ENCODE results near the gene APOO.

APOO gene

GRCh38 chrX:23932046-23932445 is 24.3 kb upstream of the APOO start:
- no peak for DNase-seq (ENCODE audit: low spot score in 2 of 2)
- Mint-ChIP-seq H3K9me3 (no peaks in the 10 kb centered on the region), H3K4me1 (peaks cover 6% of the 10 kb centered on the region), H3K27ac (ENCODE audit: low read depth) (no peak overlapping the region), H3K27me3 (no peaks in the 10 kb centered on the region), H3K36me3 (ENCODE audit: insufficient read depth) (peaks cover 2% of the 10 kb centered on the region), H3K4me3 (no peak overlapping the region)
- no peak for ATAC-seq (replicated peaks; ENCODE audit: extremely low read depth, poor library complexity, severe bottlenecking)

- no peaks in the 10 kb centered on the region for H3K27me3 Mint-ChIP-seq
- no peak overlapping the region for H3K4me3 Mint-ChIP-seq
- peaks cover 2% of the 10 kb centered on the region for H3K36me3 Mint-ChIP-seq (ENCODE audit: insufficient read depth)
- DNase-seq (ENCODE audit: low spot score in 2 of 2) = no peak
- H3K9me3 Mint-ChIP-seq = no peaks in the 10 kb centered on the region
- peak overlapping the region; percentile 41 for H3K27ac Mint-ChIP-seq (ENCODE audit: low read depth)
- peaks cover 6% of the 10 kb centered on the region for H3K4me1 Mint-ChIP-seq
- peak; percentile 68 for ATAC-seq (replicated peaks; ENCODE audit: extremely low read depth, poor library complexity, severe bottlenecking)
Observed at GRCh38 chrX:23930894-23931604, 23.3 kb upstream of the APOO start.

DNA sequence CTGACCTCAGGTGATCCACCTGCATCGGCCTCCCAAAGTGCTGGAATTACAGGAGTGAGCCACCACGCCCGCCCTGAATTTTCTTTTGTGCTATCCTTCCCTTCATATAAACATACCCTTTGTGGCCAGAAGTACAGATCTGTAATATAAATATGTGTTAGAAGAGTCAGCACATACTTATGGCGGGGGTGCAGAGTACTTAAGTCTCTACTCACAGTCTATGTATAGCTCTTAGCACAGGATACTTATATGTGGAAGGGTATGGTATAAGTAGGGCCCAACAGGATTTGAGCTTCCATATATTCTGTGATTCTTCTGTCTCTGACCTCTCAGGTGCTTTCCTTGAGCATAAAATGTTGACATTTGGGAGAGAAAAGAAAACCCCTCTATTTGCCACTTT is 18.3 kb upstream of the APOO start:
- DNase-seq (ENCODE audit: low spot score in 2 of 2) = no peak
- Mint-ChIP-seq H3K27ac (ENCODE audit: low read depth) (no peak overlapping the region), H3K27me3 (no peaks in the 10 kb centered on the region), H3K4me1 (peaks cover 2% of the 10 kb centered on the region), H3K9me3 (no peaks in the 10 kb centered on the region), H3K36me3 (ENCODE audit: insufficient read depth) (no peaks in the 10 kb centered on the region), H3K4me3 (no peak overlapping the region)
- no peak for ATAC-seq (replicated peaks; ENCODE audit: extremely low read depth, poor library complexity, severe bottlenecking)

DNA sequence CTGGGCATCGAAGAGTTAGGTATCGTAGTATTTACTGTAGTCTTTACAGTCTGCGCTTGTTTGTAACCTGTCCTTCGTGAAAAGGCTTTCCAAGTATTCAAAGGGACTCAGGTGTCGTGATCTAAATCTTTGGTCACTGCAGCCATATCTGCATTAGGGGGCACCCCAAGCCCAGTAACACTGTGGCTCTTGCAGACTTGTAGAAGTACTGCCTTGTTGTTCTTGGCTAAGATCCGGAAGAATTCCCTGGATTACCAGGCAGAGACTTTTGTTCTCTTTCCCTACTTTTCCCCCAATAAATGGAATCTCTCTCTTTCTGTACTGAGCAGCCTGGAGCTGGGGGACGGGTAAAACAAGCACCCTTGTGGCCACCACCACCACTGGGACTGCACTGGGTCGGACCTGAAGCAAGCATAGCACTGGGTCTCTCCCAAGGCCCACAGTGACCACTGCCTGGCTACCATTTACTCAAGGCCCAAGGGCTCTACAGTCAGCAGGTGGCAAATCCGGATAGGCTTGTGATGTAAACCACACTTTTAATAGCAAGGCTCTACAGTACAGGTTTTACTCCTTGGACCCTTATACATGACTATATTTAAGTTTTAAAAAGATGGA is 12.1 kb upstream of the APOO start:
- ATAC-seq (replicated peaks; ENCODE audit: extremely low read depth, poor library complexity, severe bottlenecking) = no peak
- no peaks in the 10 kb centered on the region for H3K27me3 Mint-ChIP-seq
- H3K36me3 Mint-ChIP-seq (ENCODE audit: insufficient read depth) = no peaks in the 10 kb centered on the region
- no peak for DNase-seq (ENCODE audit: low spot score in 2 of 2)
- H3K4me1 Mint-ChIP-seq = no peaks in the 10 kb centered on the region
- H3K27ac Mint-ChIP-seq (ENCODE audit: low read depth) = no peak overlapping the region
- no peak overlapping the region for H3K4me3 Mint-ChIP-seq
- no peaks in the 10 kb centered on the region for H3K9me3 Mint-ChIP-seq

DNA sequence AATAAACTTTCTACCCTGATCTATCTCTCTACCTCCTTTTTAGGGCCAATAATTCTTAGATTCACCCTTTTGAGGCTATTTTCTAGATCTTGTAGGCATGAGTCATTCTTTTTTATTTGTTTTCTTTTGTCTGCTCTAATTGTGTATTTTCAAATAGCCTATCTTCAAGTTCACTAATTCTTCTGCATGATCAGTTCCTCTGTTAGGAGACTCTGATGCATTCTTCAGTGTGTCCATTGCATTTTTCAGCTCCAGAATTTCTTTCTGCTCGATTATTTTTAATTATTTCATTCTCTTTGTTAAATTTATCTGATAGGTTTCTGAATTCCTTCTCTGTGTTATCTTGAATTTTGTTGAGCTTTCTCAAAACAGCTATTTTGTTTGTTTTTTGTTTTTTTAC is 11.4 kb upstream of the APOO start:
- Mint-ChIP-seq H3K9me3 (no peaks in the 10 kb centered on the region), H3K4me1 (no peaks in the 10 kb centered on the region), H3K27ac (ENCODE audit: low read depth) (no peak overlapping the region), H3K4me3 (no peak overlapping the region), H3K27me3 (no peaks in the 10 kb centered on the region), H3K36me3 (ENCODE audit: insufficient read depth) (no peaks in the 10 kb centered on the region)
- DNase-seq (ENCODE audit: low spot score in 2 of 2) (no peak), ATAC-seq (replicated peaks; ENCODE audit: extremely low read depth, poor library complexity, severe bottlenecking) (no peak)

DNA sequence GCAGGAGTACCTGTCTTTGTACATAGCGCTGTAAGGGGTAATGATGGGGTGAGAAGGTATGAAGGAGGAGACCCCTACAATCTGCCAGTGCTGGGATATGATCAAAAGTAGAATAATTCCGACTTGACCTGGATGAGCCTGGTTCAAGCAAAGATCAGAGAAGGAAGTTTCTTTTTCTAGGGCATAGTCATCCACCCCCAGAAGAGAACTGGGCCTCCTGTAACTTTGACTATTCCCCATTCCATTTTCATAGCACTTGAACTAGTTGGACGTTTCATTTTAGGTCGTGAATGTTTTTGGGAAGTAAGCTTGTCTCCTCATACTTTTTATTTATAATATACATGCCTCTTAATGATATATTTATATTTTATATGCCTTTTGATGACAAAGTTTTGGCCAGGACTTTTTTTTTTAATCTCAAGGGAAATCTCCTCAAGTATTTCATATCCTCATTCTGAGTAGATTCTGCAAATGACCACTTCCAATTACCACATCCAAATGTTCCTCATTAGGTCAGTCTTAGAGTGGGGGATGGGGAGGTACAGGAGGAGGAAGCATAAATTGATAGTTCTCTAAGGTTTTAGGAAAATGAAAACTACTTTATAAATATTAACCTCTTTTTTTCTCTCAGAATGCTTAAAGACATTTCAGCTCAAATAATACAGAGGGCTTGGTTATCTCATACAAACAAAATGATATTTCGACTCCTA is 3.5 kb upstream of the APOO start:
- peaks cover 4% of the 10 kb centered on the region for H3K36me3 Mint-ChIP-seq (ENCODE audit: insufficient read depth)
- peaks cover 7% of the 10 kb centered on the region for H3K4me1 Mint-ChIP-seq
- H3K4me3 Mint-ChIP-seq = no peak overlapping the region
- no peak overlapping the region for H3K27ac Mint-ChIP-seq (ENCODE audit: low read depth)
- no peak for ATAC-seq (replicated peaks; ENCODE audit: extremely low read depth, poor library complexity, severe bottlenecking)
- DNase-seq (ENCODE audit: low spot score in 2 of 2) = no peak
- H3K27me3 Mint-ChIP-seq = no peaks in the 10 kb centered on the region
- no peaks in the 10 kb centered on the region for H3K9me3 Mint-ChIP-seq

DNA sequence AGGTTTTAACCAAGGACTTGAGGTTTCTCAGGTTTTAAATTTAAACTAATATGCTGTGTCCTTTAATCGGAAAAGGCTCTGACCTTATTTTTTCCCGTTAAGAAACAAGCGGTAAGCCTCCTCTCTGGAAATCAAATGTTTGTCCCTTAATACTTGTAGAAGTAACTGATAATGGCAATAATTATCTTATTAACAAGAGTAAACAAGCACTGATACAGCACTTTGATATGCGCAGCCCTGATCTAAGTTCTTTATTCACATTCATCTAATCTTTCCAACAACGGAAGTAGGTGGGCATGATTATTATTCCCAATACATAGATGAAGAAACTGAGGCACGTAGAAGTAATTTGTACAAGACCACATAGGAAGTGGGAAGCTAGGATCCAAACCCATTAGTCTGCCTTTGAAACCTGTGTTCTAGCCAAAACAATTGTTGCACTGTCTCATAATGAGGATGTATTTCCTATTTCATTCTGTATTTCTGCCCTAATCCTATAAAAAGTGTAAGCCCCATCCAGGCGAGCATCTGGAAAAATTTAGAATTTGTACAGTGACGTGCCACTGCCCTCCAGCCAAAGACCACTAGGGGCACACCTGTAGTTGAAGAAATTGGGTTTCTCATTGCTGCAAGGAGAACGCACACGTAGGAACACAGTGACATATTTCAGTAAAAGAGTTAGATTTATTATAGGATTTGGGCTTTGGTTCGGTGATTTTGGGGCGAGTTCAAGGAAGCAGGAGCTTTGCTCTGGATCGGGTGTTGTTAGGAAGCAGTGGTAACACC is 674 bp upstream of the APOO start:
- no peak for DNase-seq (ENCODE audit: low spot score in 2 of 2)
- Mint-ChIP-seq H3K27me3 (no peaks in the 10 kb centered on the region), H3K27ac (ENCODE audit: low read depth) (peak overlapping the region; percentile 73), H3K4me3 (peak overlapping the region; percentile 6), H3K4me1 (peaks cover 7% of the 10 kb centered on the region), H3K36me3 (ENCODE audit: insufficient read depth) (peaks cover 6% of the 10 kb centered on the region), H3K9me3 (no peaks in the 10 kb centered on the region)
- ATAC-seq (replicated peaks; ENCODE audit: extremely low read depth, poor library complexity, severe bottlenecking) = no peak

- Mint-ChIP-seq H3K27me3 (no peaks in the 10 kb centered on the region), H3K9me3 (no peaks in the 10 kb centered on the region), H3K36me3 (ENCODE audit: insufficient read depth) (peaks cover 6% of the 10 kb centered on the region), H3K4me1 (peaks cover 7% of the 10 kb centered on the region), H3K4me3 (peak overlapping the region; percentile 74), H3K27ac (ENCODE audit: low read depth) (peak overlapping the region; percentile 73)
- ATAC-seq (replicated peaks; ENCODE audit: extremely low read depth, poor library complexity, severe bottlenecking) (no peak), DNase-seq (ENCODE audit: low spot score in 2 of 2) (no peak)
Observed at GRCh38 chrX:23907111-23907497, 634 bp downstream of the APOO start.

- DNase-seq (ENCODE audit: low spot score in 2 of 2) (no peak), ATAC-seq (replicated peaks; ENCODE audit: extremely low read depth, poor library complexity, severe bottlenecking) (no peak)
- no peaks in the 10 kb centered on the region for H3K9me3 Mint-ChIP-seq
- H3K27me3 Mint-ChIP-seq = no peaks in the 10 kb centered on the region
- no peak overlapping the region for H3K27ac Mint-ChIP-seq (ENCODE audit: low read depth)
- H3K4me3 Mint-ChIP-seq = no peak overlapping the region
- peaks cover 6% of the 10 kb centered on the region for H3K36me3 Mint-ChIP-seq (ENCODE audit: insufficient read depth)
- H3K4me1 Mint-ChIP-seq = peaks cover 7% of the 10 kb centered on the region
Observed at GRCh38 chrX:23904096-23904495, 3.6 kb downstream of the APOO start.

DNA sequence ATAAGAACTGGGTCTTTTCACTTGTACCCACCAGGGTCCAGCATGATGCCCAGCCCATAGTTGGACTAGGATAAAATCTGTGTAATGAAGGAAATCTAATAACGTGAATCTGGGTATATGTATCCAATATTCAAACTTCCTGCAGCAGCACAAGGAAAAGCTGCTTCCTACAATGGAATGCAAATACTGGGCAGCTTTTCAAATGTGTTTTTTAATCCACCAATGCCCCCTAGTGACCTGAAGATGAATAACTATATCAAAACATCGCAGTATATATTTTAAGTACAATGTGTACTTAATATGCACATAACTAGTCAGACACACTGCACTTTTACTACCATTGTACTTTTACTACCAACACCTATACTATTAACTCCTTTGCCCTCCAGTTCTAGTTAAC is 5.3 kb downstream of the APOO start:
- Mint-ChIP-seq H3K4me1 (no peaks in the 10 kb centered on the region), H3K9me3 (no peaks in the 10 kb centered on the region), H3K4me3 (no peak overlapping the region), H3K27me3 (no peaks in the 10 kb centered on the region), H3K27ac (ENCODE audit: low read depth) (no peak overlapping the region), H3K36me3 (ENCODE audit: insufficient read depth) (peaks cover 2% of the 10 kb centered on the region)
- peak; percentile 38 for ATAC-seq (replicated peaks; ENCODE audit: extremely low read depth, poor library complexity, severe bottlenecking)
- no peak for DNase-seq (ENCODE audit: low spot score in 2 of 2)

DNA sequence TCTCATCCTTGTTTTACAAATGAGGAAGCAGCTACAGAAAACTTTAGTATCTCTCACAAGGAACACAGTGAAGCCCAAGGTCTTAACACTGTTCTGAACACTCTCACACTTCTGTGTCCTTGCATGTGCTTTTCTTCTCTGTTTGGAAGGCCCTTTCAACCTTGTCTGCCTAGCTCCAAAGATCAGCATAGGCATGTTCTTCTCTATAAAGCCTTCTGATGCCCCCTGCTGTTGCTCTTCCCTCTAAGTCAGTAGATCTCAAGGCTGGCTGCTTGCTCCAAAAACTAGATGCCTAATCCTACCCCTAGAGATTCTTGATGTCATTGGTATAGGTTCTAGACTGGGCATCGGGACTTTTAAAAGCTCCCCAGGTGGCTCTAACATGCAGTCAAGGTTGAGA is 5.9 kb downstream of the APOO start:
- Mint-ChIP-seq H3K36me3 (ENCODE audit: insufficient read depth) (peaks cover 2% of the 10 kb centered on the region), H3K4me3 (no peak overlapping the region), H3K9me3 (no peaks in the 10 kb centered on the region), H3K27me3 (no peaks in the 10 kb centered on the region), H3K4me1 (no peaks in the 10 kb centered on the region), H3K27ac (ENCODE audit: low read depth) (no peak overlapping the region)
- ATAC-seq (replicated peaks; ENCODE audit: extremely low read depth, poor library complexity, severe bottlenecking) (peak; percentile 92), DNase-seq (ENCODE audit: low spot score in 2 of 2) (peak in 1 of 2 donors; percentile 15)

DNA sequence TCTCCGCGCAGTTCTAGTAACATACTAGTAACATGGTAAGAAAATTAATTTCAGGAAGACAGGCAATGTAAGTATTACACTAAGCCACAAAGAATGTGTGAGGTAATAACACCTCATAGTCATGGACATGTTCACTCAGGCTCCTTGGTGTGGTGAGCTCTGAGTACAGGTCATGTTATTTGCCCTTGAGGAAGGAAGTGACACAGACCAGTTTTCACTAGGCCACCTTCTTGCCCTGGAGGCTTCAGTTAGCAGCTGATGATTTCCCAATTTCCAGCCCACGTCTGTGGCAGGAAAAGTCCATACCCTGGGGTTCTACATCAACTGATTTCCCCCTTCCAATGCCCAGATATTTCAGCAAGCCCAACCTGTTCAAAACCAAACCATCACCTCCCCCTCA is 6.7 kb downstream of the APOO start:
- H3K4me3 Mint-ChIP-seq = no peak overlapping the region
- no peaks in the 10 kb centered on the region for H3K9me3 Mint-ChIP-seq
- ATAC-seq (replicated peaks; ENCODE audit: extremely low read depth, poor library complexity, severe bottlenecking) (no peak), DNase-seq (ENCODE audit: low spot score in 2 of 2) (no peak)
- H3K4me1 Mint-ChIP-seq = no peaks in the 10 kb centered on the region
- no peak overlapping the region for H3K27ac Mint-ChIP-seq (ENCODE audit: low read depth)
- H3K27me3 Mint-ChIP-seq = no peaks in the 10 kb centered on the region
- peaks cover 2% of the 10 kb centered on the region for H3K36me3 Mint-ChIP-seq (ENCODE audit: insufficient read depth)

Data from central memory CD8-positive, alpha-beta T cell (primary cell).